Measurements from ENCODE around the gene SLC6A18.

The SLC6A18 gene

DNA sequence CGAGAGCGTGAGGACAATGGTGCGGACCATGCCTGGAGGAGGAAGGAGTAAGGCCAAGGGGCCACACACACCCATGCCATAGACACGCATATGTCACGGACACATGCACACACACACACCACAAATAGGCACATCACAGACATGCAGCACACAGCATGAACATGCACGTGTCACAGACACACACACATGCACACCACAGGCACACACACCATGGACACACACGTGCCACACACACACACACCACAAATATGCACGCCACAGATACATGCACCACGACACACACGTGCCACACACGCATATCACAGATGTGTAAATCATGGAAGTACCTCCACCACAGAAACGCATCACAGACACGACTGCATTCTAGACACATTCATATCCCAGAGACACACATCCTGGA is 53.0 kb downstream of the SLC6A18 start:
- TF ChIP-seq CTCF (IDR thresholded peaks at IDR 0.05; ENCODE audit: low read depth, low read length, missing control alignments), result no peak
- H3K4me3 ChIP-seq (replicated peaks; ENCODE audit: low read depth, low read length), result no peak overlapping the region
- DNase-seq (ENCODE audit: extremely low read depth, low read depth), result no peak

DNA sequence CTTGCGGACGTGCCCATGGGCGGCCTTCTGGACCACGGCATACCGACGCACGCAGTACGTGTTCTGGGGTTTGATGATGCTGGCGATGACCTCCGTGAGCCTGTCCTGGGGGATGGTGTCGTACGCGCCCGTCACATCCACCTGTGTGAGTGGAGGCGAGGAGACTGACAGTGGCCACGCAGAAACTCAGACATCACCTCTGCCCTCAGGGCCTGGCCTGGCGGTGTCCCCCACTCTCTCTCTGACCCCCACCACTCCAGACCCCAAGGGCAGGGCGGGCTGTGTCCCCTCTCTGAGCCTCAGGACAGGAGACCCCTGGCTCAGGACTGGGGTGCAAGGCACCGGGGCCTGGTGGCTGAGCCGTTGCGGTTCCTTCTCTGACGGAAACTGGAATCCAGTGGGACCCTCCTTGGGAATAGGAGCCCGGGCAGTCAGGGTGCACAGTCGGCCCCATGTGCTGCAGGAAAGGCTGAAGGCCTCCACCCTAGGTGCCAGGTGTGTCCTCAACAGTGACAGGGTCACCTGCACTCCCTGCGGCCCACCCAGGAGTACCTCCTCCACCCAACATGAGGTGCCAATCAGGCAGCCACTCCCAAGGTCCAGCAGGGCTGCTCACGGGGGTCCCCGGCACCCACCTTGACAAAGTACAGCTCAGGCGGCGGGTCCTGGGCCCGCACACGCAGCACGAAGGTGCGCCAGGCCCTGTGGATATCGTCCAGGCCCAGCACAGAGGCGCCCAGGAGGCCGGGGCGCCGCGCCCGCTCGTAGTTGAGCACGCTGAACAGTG is 53.7 kb downstream of the SLC6A18 start:
- no peak for TF ChIP-seq CTCF (IDR thresholded peaks at IDR 0.05; ENCODE audit: low read depth, low read length, missing control alignments)
- no peak overlapping the region for H3K4me3 ChIP-seq (replicated peaks; ENCODE audit: low read depth, low read length)
- no peak for DNase-seq (ENCODE audit: extremely low read depth, low read depth)

- no peak for DNase-seq (ENCODE audit: extremely low read depth, low read depth)
- TF ChIP-seq CTCF (IDR thresholded peaks at IDR 0.05; ENCODE audit: low read depth, low read length, missing control alignments), result no peak
- H3K4me3 ChIP-seq (replicated peaks; ENCODE audit: low read depth, low read length), result no peak overlapping the region
These were observed 54.4 kb downstream of the SLC6A18 start for GRCh38 chr5:1279443-1280151.

- H3K4me3 ChIP-seq (replicated peaks; ENCODE audit: low read depth, low read length), result no peak overlapping the region
- DNase-seq (ENCODE audit: extremely low read depth, low read depth), result no peak
- TF ChIP-seq CTCF (IDR thresholded peaks at IDR 0.05; ENCODE audit: low read depth, low read length, missing control alignments), result no peak
These were observed 55.2 kb downstream of the SLC6A18 start for GRCh38 chr5:1280177-1281037.

DNA sequence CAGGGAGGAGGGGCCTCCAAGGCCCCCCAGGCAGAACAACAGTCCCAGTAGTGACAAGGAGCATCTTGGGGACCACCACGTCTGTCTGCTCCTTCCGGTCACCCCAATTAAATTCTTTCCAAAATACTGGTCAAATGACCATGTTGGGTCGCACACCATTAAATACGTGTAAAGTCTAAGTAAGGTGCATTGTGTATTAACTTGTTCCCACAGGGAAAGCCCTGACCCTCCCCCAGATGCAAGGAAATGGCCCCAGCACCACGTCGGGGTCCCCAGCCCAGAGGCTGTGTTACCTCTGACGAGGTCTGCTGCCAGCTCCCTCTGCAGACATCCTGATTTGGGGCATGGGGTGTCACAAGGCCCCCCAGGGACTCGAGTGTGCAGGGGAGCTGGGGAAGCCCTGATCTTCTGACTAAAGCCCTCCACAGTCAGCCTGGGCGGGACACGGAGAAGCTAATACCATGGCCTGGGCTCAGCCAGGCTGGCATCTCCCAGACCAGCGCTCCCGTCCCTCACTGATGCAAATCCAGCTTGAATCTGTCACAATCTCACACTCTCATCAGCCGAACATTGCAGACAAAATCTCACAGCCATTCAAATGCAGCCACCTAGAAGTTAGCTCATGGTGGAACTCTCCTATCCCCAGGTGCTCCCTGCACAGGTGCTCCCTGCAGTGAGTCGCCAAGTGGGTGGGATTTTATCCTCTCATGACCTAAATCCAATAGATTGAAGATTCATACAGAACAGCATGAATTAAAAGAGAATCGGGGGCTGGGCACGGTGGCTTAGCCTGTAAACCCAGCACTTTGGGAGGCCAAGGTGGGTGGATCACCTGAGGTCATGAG is 56.1 kb downstream of the SLC6A18 start:
- no peak for TF ChIP-seq CTCF (IDR thresholded peaks at IDR 0.05; ENCODE audit: low read depth, low read length, missing control alignments)
- H3K4me3 ChIP-seq (replicated peaks; ENCODE audit: low read depth, low read length), result no peak overlapping the region
- DNase-seq (ENCODE audit: extremely low read depth, low read depth), result no peak

Data from HFF-Myc (cell line).